ENCODE measurements around the gene COA6. TPM values are rescaled to one million over a fixed set of nuclear protein-coding genes. Genes with fewer than 3 reads are reported as not detected.

Gene COA6
- polyA plus RNA-seq, 1 donor (not counting 4 experiments of a cell fraction or from before 2014, with no cell fraction given): 36.0 TPM

GRCh38 chr1:234371414-234371813 is 1.8 kb upstream of the COA6 start:
- H3K4me1 ChIP-seq (ENCODE audit: control insufficient read depth, extremely low read depth, insufficient read depth, low read length): peaks cover 30% of the 10 kb centered on the region
- no peak overlapping the region for H3K4me2 ChIP-seq (ENCODE audit: control insufficient read depth, extremely low read depth, insufficient read depth, low read depth, low read length)
- no peak for DNase-seq (ENCODE audit: low read depth, low spot score)
- no peak overlapping the region for H3K4me3 ChIP-seq (ENCODE audit: control insufficient read depth in 2 of 3, extremely low read depth in 1 of 3, insufficient read depth in 2 of 3, low read depth in 1 of 3, low read length in 3 of 3)
- no peaks in the 10 kb centered on the region for H3K9me1 ChIP-seq (ENCODE audit: control insufficient read depth, extremely low read depth, insufficient read depth, low read length)
- no peak overlapping the region for H2AFZ ChIP-seq (ENCODE audit: control insufficient read depth, low read length)
- FAIRE-seq: no peak
- H3K36me3 ChIP-seq (ENCODE audit: control insufficient read depth in 2 of 2, extremely low read depth in 1 of 2, insufficient read depth in 2 of 2, low read length in 2 of 2): peaks cover 8 to 9% of the 10 kb centered on the region in 2 experiments
- no peaks in the 10 kb centered on the region for H4K20me1 ChIP-seq (ENCODE audit: control insufficient read depth, extremely low read depth, insufficient read depth, low read length)
- TF ChIP-seq EZH2 (IDR thresholded peaks at IDR 0.05; ENCODE audit: low read length) (no peak), CTCF (optimal IDR thresholded peaks at IDR 0.05 in 1 of 3, IDR thresholded peaks at IDR 0.05 in 1 of 3, conservative IDR thresholded peaks at IDR 0.05 in 1 of 3; ENCODE audit: extremely low read depth in 1 of 3, insufficient read depth in 2 of 3, low read length in 3 of 3) (no peak)
- H3K27ac ChIP-seq (ENCODE audit: control insufficient read depth, insufficient read depth, low read length): no peak overlapping the region
- dilution Hi-C loops (cut with MboI; ENCODE audit: extremely low pct_ligation_motif_present, low sequenced_read_pairs): no loop called here
- H3K9ac ChIP-seq (ENCODE audit: control insufficient read depth, extremely low read depth, insufficient read depth, low read length): no peak overlapping the region
- peaks cover 25% of the 10 kb centered on the region for H3K79me2 ChIP-seq (ENCODE audit: control insufficient read depth, insufficient read depth, low read length)
- no peaks in the 10 kb centered on the region for H3K9me3 ChIP-seq (ENCODE audit: control insufficient read depth, low read depth, low read length)
- H3K27me3 ChIP-seq (ENCODE audit: control insufficient read depth, extremely low read depth, insufficient read depth, low read length): no peaks in the 10 kb centered on the region

GRCh38 chr1:234372011-234372757 is 1.1 kb upstream of the COA6 start:
- peak overlapping the region; percentile 57 to 82 (median 67) for H3K4me3 ChIP-seq (ENCODE audit: control insufficient read depth in 2 of 3, extremely low read depth in 1 of 3, insufficient read depth in 2 of 3, low read depth in 1 of 3, low read length in 3 of 3)
- H4K20me1 ChIP-seq (ENCODE audit: control insufficient read depth, extremely low read depth, insufficient read depth, low read length): no peaks in the 10 kb centered on the region
- peak overlapping the region; percentile 87 for H3K9ac ChIP-seq (ENCODE audit: control insufficient read depth, extremely low read depth, insufficient read depth, low read length)
- DNase-seq (ENCODE audit: low read depth, low spot score) (no peak), FAIRE-seq (no peak)
- no peak for TF ChIP-seq EZH2 (IDR thresholded peaks at IDR 0.05; ENCODE audit: low read length)
- TF ChIP-seq CTCF (optimal IDR thresholded peaks at IDR 0.05 in 1 of 3, IDR thresholded peaks at IDR 0.05 in 1 of 3, conservative IDR thresholded peaks at IDR 0.05 in 1 of 3; ENCODE audit: extremely low read depth in 1 of 3, insufficient read depth in 2 of 3, low read length in 3 of 3): no peak
- peaks cover 30% of the 10 kb centered on the region for H3K4me1 ChIP-seq (ENCODE audit: control insufficient read depth, extremely low read depth, insufficient read depth, low read length)
- no peaks in the 10 kb centered on the region for H3K9me1 ChIP-seq (ENCODE audit: control insufficient read depth, extremely low read depth, insufficient read depth, low read length)
- H3K36me3 ChIP-seq (ENCODE audit: control insufficient read depth in 2 of 2, extremely low read depth in 1 of 2, insufficient read depth in 2 of 2, low read length in 2 of 2): peaks cover 9 to 12% of the 10 kb centered on the region in 2 experiments
- H3K79me2 ChIP-seq (ENCODE audit: control insufficient read depth, insufficient read depth, low read length): peaks cover 25% of the 10 kb centered on the region
- H2AFZ ChIP-seq (ENCODE audit: control insufficient read depth, low read length): no peak overlapping the region
- no peaks in the 10 kb centered on the region for H3K27me3 ChIP-seq (ENCODE audit: control insufficient read depth, extremely low read depth, insufficient read depth, low read length)
- H3K9me3 ChIP-seq (ENCODE audit: control insufficient read depth, low read depth, low read length): no peaks in the 10 kb centered on the region
- H3K27ac ChIP-seq (ENCODE audit: control insufficient read depth, insufficient read depth, low read length): peak overlapping the region; percentile 97
- peak overlapping the region; percentile 95 for H3K4me2 ChIP-seq (ENCODE audit: control insufficient read depth, extremely low read depth, insufficient read depth, low read depth, low read length)
- dilution Hi-C loops (cut with MboI; ENCODE audit: extremely low pct_ligation_motif_present, low sequenced_read_pairs): no loop called here

Data from keratinocyte (primary cell).